Body of pancreas (tissue), 4 donors: ENCODE results near the gene LEFTY1.

ENCODE experiments used
- POLR2A ChIP-seq, 3 donors: fragments of 450-650 bp; IDR thresholded peaks; one replicate each; pipeline ENCODE4 v1.6.1; 2016; ENCODE audit warnings: antibody characterized with exemption in 3 of 3, mild to moderate bottlenecking in 2 of 3
- TF ChIP-seq, protein P1 (sequence below), 7 experiments: fragments of 450-650 bp in 4 of 7; fragments of 200-600 bp in 3 of 7; sonication (generic) in 3 of 7; IDR thresholded peaks; one replicate each; pipeline ENCODE4 v1.5.1; 2016 to 2019; ENCODE audit warnings: antibody characterized with exemption in 7 of 7

DNA sequence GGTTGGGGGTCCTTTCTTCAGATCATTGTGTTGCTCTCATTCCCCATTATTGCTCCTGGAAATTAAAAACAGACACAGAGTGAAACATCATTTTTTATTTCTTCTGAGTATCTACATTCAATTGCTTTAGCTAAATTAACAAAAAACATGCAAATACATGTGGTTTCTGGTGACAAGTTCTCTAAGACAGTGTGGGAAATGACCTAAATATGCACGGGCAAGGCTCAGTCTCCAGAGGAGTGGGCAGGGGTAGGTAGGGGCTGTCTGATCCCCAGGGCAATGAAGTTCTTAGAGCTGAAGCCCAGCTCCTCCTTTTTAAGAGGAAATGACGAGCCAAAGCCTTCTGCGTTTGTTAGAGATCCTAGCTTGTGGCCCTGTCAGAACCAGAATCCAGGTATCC lies 47.6 kb upstream of the LEFTY1 start:
- TF ChIP-seq, protein P1, sequence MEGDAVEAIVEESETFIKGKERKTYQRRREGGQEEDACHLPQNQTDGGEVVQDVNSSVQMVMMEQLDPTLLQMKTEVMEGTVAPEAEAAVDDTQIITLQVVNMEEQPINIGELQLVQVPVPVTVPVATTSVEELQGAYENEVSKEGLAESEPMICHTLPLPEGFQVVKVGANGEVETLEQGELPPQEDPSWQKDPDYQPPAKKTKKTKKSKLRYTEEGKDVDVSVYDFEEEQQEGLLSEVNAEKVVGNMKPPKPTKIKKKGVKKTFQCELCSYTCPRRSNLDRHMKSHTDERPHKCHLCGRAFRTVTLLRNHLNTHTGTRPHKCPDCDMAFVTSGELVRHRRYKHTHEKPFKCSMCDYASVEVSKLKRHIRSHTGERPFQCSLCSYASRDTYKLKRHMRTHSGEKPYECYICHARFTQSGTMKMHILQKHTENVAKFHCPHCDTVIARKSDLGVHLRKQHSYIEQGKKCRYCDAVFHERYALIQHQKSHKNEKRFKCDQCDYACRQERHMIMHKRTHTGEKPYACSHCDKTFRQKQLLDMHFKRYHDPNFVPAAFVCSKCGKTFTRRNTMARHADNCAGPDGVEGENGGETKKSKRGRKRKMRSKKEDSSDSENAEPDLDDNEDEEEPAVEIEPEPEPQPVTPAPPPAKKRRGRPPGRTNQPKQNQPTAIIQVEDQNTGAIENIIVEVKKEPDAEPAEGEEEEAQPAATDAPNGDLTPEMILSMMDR (IDR thresholded peaks at IDR 0.05): no peak
- no peak for TF ChIP-seq POLR2A (IDR thresholded peaks at IDR 0.05)
